GM23338 (cell line): ENCODE measurements around the gene SCGB1D4. TPM values are rescaled to one million over a fixed set of nuclear protein-coding genes. Genes with fewer than 3 reads are reported as not detected.

Experiments
- ATAC-seq: fragments of 200-7000 bp; cut with Tn5 transposase; 3 replicates; pipeline ENCODE4 v1.9.1; 2020
- DNase-seq: peaks from one replicate; pipeline ENCODE4 v3.0.0-alpha.2; 2015; ENCODE audit warnings: low spot score
- H2AFZ ChIP-seq: fragments of 200-600 bp; sonication (generic); 2 replicates; pipeline ENCODE4 v1.8.0; 2016; ENCODE audit warnings: antibody characterized with exemption, mild to moderate bottlenecking, moderate library complexity
- H3F3A ChIP-seq: fragments of 200-600 bp; sonication (generic); replicated peaks from 2 replicates; pipeline ENCODE4 v1.8.0; 2017; ENCODE audit warnings: antibody characterized with exemption, mixed run types, low read depth
- H3K27ac ChIP-seq: fragments of 200-600 bp; sonication (generic); 2 replicates; pipeline ENCODE4 v1.6.1; 2016; ENCODE audit warnings: low read depth
- H3K27me3 ChIP-seq: fragments of 200-600 bp; sonication (generic); 2 replicates; pipeline ENCODE4 v1.8.0; 2016; ENCODE audit warnings: mild to moderate bottlenecking, mixed run types, moderate library complexity; ENCODE audit not compliant: insufficient read depth
- H3K36me3 ChIP-seq: fragments of 200-600 bp; sonication (generic); 2 replicates; pipeline ENCODE4 v1.8.0; 2016; ENCODE audit warnings: mild to moderate bottlenecking; ENCODE audit not compliant: insufficient read depth
- H3K4me1 ChIP-seq: fragments of 200-600 bp; sonication (generic); 2 replicates; pipeline ENCODE4 v1.8.0; 2016; ENCODE audit warnings: mild to moderate bottlenecking, moderate library complexity; ENCODE audit not compliant: insufficient read depth
- H3K4me2 ChIP-seq: fragments of 200-600 bp; sonication (generic); 2 replicates; pipeline ENCODE4 v1.7.1; 2017; ENCODE audit warnings: mixed run types
- H3K4me3 ChIP-seq: fragments of 200-600 bp; sonication (generic); 2 replicates; pipeline ENCODE4 v1.6.1; 2016; ENCODE audit warnings: mixed run types
- H3K79me2 ChIP-seq: fragments of 200-600 bp; sonication (generic); replicated peaks from 2 replicates; pipeline ENCODE4 v1.8.0; 2017; ENCODE audit warnings: mild to moderate bottlenecking; ENCODE audit not compliant: insufficient read depth
- H3K9me2 ChIP-seq: fragments of 200-600 bp; sonication (generic); 2 replicates; pipeline ENCODE4 v1.8.0; 2017; ENCODE audit not compliant: insufficient read depth
- H4K20me1 ChIP-seq: fragments of 200-600 bp; sonication (generic); replicated peaks from 2 replicates; pipeline ENCODE4 v1.8.0; 2017; ENCODE audit warnings: mild to moderate bottlenecking; ENCODE audit not compliant: insufficient read depth
- H3K27ac Mint-ChIP-seq: 2 replicates; pipeline ENCODE4 v1.8.0; 2020; ENCODE audit warnings: inconsistent platforms, mild to moderate bottlenecking, moderate library complexity, mixed read lengths
- H3K27me3 Mint-ChIP-seq: 3 replicates; pipeline ENCODE4 v1.8.0; 2022; ENCODE audit warnings: low read depth, mild to moderate bottlenecking, moderate library complexity, mixed read lengths, inconsistent platforms; ENCODE audit not compliant: insufficient read depth, poor library complexity
- H3K36me3 Mint-ChIP-seq: 3 replicates; pipeline ENCODE4 v1.8.0; 2021; ENCODE audit warnings: low read depth, mild to moderate bottlenecking, inconsistent platforms, moderate library complexity, mixed read lengths
- H3K4me1 Mint-ChIP-seq: 3 replicates; pipeline ENCODE4 v1.8.0; 2020; ENCODE audit warnings: mild to moderate bottlenecking, inconsistent platforms, mixed read lengths
- H3K4me3 Mint-ChIP-seq: 3 replicates; pipeline ENCODE4 v1.8.0; 2021; ENCODE audit warnings: moderate library complexity, mild to moderate bottlenecking, inconsistent platforms, mixed read lengths
- H3K9me3 Mint-ChIP-seq: 3 replicates; pipeline ENCODE4 v1.8.0; 2020; ENCODE audit warnings: moderate library complexity, mild to moderate bottlenecking, inconsistent platforms, mixed read lengths
- CTCF ChIP-seq, 2 experiments: fragments of 200-600 bp in 1 of 2; sonication (generic) in 1 of 2; conservative IDR thresholded peaks; 2 replicates each; pipeline versions ENCODE4 v1.5.1 to v1.6.1; 2016 to 2017; ENCODE audit warnings: antibody characterized with exemption in 2 of 2, low read depth in 2 of 2, mild to moderate bottlenecking in 2 of 2, moderate library complexity in 1 of 2
- ETS1 ChIP-seq: IDR thresholded peaks from 2 replicates; pipeline ENCODE4 v1.6.1; 2016; ENCODE audit warnings: antibody characterized with exemption
- EZH2 ChIP-seq: fragments of 200-600 bp; sonication (generic); IDR thresholded peaks from one replicate; pipeline ENCODE4 v1.8.0; 2017; ENCODE audit warnings: antibody characterized with exemption, mild to moderate bottlenecking, low read depth; ENCODE audit not compliant: unreplicated experiment
- POLR2AphosphoS5 ChIP-seq: IDR thresholded peaks from 2 replicates; pipeline ENCODE4 v1.6.1; 2016; ENCODE audit warnings: antibody characterized with exemption, low read depth
- STAT1 ChIP-seq: IDR thresholded peaks from one replicate; pipeline ENCODE4 v1.6.1; 2016; ENCODE audit warnings: antibody characterized with exemption; ENCODE audit not compliant: unreplicated experiment
- ZNF114 ChIP-seq: fragments of 250-450 bp; sonication (Bioruptor Pico); IDR thresholded peaks from 2 replicates; pipeline ENCODE4 v1.5.0; 2020; ENCODE audit warnings: mild to moderate bottlenecking, moderate library complexity
- ZNF331 ChIP-seq: fragments of 250-450 bp; sonication (Bioruptor Pico); IDR thresholded peaks from 2 replicates; pipeline ENCODE4 v1.5.0; 2020; ENCODE audit warnings: low read depth, mild to moderate bottlenecking, moderate library complexity
- polyA plus RNA-seq: library from polyadenylated mRNA; unstranded; fragments of >200 nt; fragmentation: Nextera tagmentation; extraction: Ambion mirVana; gene quantifications from 2 replicates; pipeline ENCODE4 v1.2.1, GENCODE V29; 2016
- total RNA-seq: library from RNA; depleted of rRNA; stranded (reverse); fragments of >200 nt; shearing (Covaris generic); gene quantifications from 2 replicates; pipeline ENCODE4 v1.2.3, GENCODE V29; 2014

The SCGB1D4 gene
- total and polyA plus RNA-seq, 2 experiments from 2014 or later: not detected

GRCh38 chr11:62341588-62341987 is 42.7 kb upstream of the SCGB1D4 start (continued):
- TF ChIP-seq CTCF (conservative IDR thresholded peaks at IDR 0.05; ENCODE audit: low read depth in 2 of 2) (no peak), STAT1 (no peak)

- peaks cover 6% of the 10 kb centered on the region for H3K27me3 Mint-ChIP-seq
- DNase-seq: peak; percentile 77
- Histone ChIP-seq H3K4me3 (no peak overlapping the region), H3K79me2 (no peaks in the 10 kb centered on the region; the same call in 1 of the 2 replicates), H3K27me3 (0 out of 2 replicates have a peak, but pooled peaks cover 11% of the 10 kb centered on the region), H3K4me1 (peaks cover 7% of the 10 kb centered on the region; the same call in 1 of the 2 replicates), H3K27ac (no peak overlapping the region), H2AFZ (no peak overlapping the region), H3F3A (0 out of 2 replicates have a peak, but pooled peaks cover 8% of the 10 kb centered on the region), H3K4me2 (no peak overlapping the region), H4K20me1 (no peaks in the 10 kb centered on the region; the same call in none of the 2 replicates), H3K36me3 (no peaks in the 10 kb centered on the region), H3K9me2 (no peaks in the 10 kb centered on the region)
- TF ChIP-seq ZNF331 (CRISPR knock-in tag) (no peak), EZH2 (no peak), ZNF114 (CRISPR knock-in tag) (no peak), POLR2AphosphoS5 (no peak), ETS1 (no peak), CTCF (conservative IDR thresholded peaks at IDR 0.05; ENCODE audit: low read depth in 2 of 2) (peak; percentile 78 to 81)
- H3K36me3 Mint-ChIP-seq: peaks cover 7% of the 10 kb centered on the region; the same call in 2 of the 3 replicates
- peaks cover 16% of the 10 kb centered on the region; the same call in 2 of the 3 replicates for H3K4me1 Mint-ChIP-seq
- no peak overlapping the region for H3K4me3 Mint-ChIP-seq
- no peaks in the 10 kb centered on the region; the same call in 2 of the 3 replicates for H3K9me3 Mint-ChIP-seq
- no peak overlapping the region for H3K27ac Mint-ChIP-seq
- ATAC-seq: peak; percentile 23
These were observed 41.5 kb upstream of the SCGB1D4 start for GRCh38 chr11:62340269-62340901.
